GM12864 (cell line): ENCODE data around the gene MYH1.

Experiments used
- DNase-seq: peaks from one replicate; pipeline ENCODE4 v3.0.0-alpha.2; 2011; ENCODE audit warnings: low read depth
- H3K4me3 ChIP-seq: 2 replicates; pipeline ENCODE4 v1.5.1; 2011; ENCODE audit warnings: mild to moderate bottlenecking, low read depth, low read length, control low read depth
- TF ChIP-seq, protein P1 (sequence below): IDR thresholded peaks from 2 replicates; pipeline ENCODE4 v1.5.1; 2011; ENCODE audit warnings: low read depth, mild to moderate bottlenecking, moderate library complexity, low read length, control low read depth, inconsistent platforms; ENCODE audit errors: missing control alignments

Gene MYH1

GRCh38 chr17:10518271-10519037, at the start of gene MYH1:
Gene MYH1, minus strand, starts transcription at chr17:10518542. Its CDS starts 1,900 bp downstream, at chr17:10516642.
- TF ChIP-seq, protein P1, sequence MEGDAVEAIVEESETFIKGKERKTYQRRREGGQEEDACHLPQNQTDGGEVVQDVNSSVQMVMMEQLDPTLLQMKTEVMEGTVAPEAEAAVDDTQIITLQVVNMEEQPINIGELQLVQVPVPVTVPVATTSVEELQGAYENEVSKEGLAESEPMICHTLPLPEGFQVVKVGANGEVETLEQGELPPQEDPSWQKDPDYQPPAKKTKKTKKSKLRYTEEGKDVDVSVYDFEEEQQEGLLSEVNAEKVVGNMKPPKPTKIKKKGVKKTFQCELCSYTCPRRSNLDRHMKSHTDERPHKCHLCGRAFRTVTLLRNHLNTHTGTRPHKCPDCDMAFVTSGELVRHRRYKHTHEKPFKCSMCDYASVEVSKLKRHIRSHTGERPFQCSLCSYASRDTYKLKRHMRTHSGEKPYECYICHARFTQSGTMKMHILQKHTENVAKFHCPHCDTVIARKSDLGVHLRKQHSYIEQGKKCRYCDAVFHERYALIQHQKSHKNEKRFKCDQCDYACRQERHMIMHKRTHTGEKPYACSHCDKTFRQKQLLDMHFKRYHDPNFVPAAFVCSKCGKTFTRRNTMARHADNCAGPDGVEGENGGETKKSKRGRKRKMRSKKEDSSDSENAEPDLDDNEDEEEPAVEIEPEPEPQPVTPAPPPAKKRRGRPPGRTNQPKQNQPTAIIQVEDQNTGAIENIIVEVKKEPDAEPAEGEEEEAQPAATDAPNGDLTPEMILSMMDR, result no peak
- no peak within 1 kb of the TSS for H3K4me3 ChIP-seq

GRCh38 chr17:10563991-10564660, 45.8 kb upstream of the MYH1 start:
- no peak overlapping the region for H3K4me3 ChIP-seq
- TF ChIP-seq, protein P1, result no peak
- DNase-seq, result no peak

More at GRCh38 chr17:10518271-10519037, at the start of gene MYH1:
- DNase-seq, result no peak

- no peak for DNase-seq
- H3K4me3 ChIP-seq, result no peak overlapping the region
- TF ChIP-seq, protein P1, result no peak
Measured at GRCh38 chr17:10558049-10558448, 39.7 kb upstream of the MYH1 start.

- TF ChIP-seq, protein P1, result no peak
- DNase-seq, result no peak
- no peak overlapping the region for H3K4me3 ChIP-seq
Measured at GRCh38 chr17:10557422-10557821, 39.1 kb upstream of the MYH1 start.

DNA sequence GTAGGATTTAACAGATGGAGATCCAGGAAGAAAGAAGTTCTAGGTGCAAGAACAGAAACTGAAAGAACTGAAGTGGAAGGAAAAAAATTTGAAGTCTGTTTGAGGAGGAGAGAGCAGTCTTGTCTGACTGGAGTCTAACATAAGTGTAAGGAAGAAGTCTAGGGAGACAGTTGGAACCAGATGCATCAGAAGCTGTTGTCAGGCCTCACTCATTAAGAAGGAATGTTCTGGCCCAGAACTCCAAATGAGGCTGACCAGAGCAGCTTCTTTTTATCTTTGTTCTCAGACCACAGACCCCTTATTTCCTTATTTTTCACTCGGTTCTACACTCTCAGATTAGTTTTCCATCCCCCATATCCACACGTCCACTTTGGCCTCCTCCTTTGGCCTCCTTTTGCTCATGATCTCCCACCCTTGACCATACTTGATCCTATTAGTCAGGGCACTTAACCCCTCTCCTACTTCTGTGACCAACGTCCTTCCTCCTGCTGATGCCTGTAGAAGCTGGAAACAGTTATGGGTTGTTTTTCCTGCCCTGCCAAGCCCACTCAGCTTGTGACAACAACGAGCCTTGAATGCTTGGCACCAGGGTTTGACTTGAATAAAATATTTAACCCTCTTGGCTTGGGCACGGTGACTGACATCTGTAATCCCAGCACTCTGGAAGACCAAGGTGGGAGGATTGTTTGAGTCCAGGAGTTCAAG, 38.1 kb upstream of the MYH1 start:
- TF ChIP-seq, protein P1, result no peak
- DNase-seq, result no peak

DNA sequence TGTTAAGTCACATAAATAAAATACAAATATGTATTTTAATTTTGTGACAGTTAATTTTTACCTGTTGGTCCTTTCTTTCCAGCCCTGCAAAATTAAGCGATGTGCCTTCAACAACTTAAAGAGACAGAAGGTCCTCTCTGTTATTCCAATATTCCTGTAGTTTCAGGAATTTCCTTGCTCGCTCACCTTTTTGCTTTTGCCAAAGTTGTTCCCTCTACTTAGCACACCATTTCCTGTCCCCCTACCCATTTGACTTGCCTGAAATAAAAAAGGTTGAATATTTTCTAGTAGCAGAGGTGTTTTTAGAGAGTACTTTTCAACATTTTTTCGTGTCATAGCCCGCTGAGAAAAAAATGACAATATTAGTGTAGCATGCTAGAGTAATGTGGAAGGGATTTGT, 31.7 kb upstream of the MYH1 start:
- TF ChIP-seq, protein P1, result no peak
- no peak for DNase-seq
- no peak overlapping the region for H3K4me3 ChIP-seq

More for the DNA sequence above, 38.1 kb upstream of the MYH1 start:
- no peak overlapping the region for H3K4me3 ChIP-seq
